SK-N-SH (cell line): ENCODE data around the gene CNOT11. TPM values are rescaled to one million over a fixed set of nuclear protein-coding genes. Genes with fewer than 3 reads are reported as not detected.

Experiments
- CTCF ChIA-PET: fragments of 300-600, 350-600 bp; formaldehyde crosslinking; extraction: SDS; loops from one replicate; lab custom pipeline; 2021; lab: Yijun Ruan, JAX
- POLR2A ChIA-PET: fragments of 350-600 bp; sonication (Branson Sonifier 250); formaldehyde crosslinking; extraction: SDS; loops from one replicate; lab custom pipeline; 2020; ENCODE audit warnings: antibody characterized with exemption, inconsistent platforms; lab: Yijun Ruan, JAX
- DNase-seq: peaks from one replicate; pipeline ENCODE4 v3.0.0; 2012
- H2AFZ ChIP-seq: fragments of 200-600 bp; sonication (generic); 2 replicates; pipeline ENCODE4 v1.8.1; 2016; ENCODE audit warnings: antibody characterized with exemption, mild to moderate bottlenecking, low read depth
- H3F3A ChIP-seq: fragments of 200-600 bp; sonication (generic); replicated peaks from 2 replicates; pipeline ENCODE3; 2016; ENCODE audit warnings: antibody characterized with exemption, mild to moderate bottlenecking; ENCODE audit not compliant: insufficient read depth
- H3K27ac ChIP-seq, 2 experiments: fragments of 200-500 bp in 1 of 2; fragments of 200-600 bp in 1 of 2; sonication (Bioruptor generic) in 1 of 2; sonication (generic), shearing (Covaris generic) in 1 of 2; 2 replicates each; pipeline versions ENCODE4 v1.5.1 to v1.6.1; 2014 to 2016; ENCODE audit warnings: low read depth in 2 of 2, inconsistent platforms in 1 of 2, low read length in 1 of 2, mild to moderate bottlenecking in 1 of 2, mixed read lengths in 1 of 2
- H3K27me3 ChIP-seq: fragments of 200-600 bp; sonication (generic), shearing (Covaris generic); 2 replicates; pipeline ENCODE4 v1.6.1; 2016; ENCODE audit warnings: mixed run types; ENCODE audit not compliant: insufficient read depth
- H3K36me3 ChIP-seq, 2 experiments: fragments of 200-500 bp in 1 of 2; fragments of 200-600 bp in 1 of 2; sonication (Bioruptor generic) in 1 of 2; sonication (generic) in 1 of 2; replicated peaks in 1 of 2; 2 replicates each; pipeline versions ENCODE3 to v1.5.1; 2014 to 2016; ENCODE audit warnings: low read length in 1 of 2, mild to moderate bottlenecking in 1 of 2; ENCODE audit not compliant: insufficient read depth in 2 of 2, control insufficient read depth in 1 of 2
- H3K4me1 ChIP-seq, 2 experiments: fragments of 200-500 bp in 1 of 2; fragments of 200-600 bp in 1 of 2; sonication (Bioruptor generic) in 1 of 2; sonication (generic), shearing (Covaris generic) in 1 of 2; 2 replicates each; pipeline versions ENCODE4 v1.5.1 to v1.6.1; 2014 to 2016; ENCODE audit warnings: low read depth in 1 of 2, low read length in 1 of 2, mixed run types in 1 of 2; ENCODE audit not compliant: insufficient read depth in 2 of 2, control insufficient read depth in 1 of 2
- H3K4me2 ChIP-seq: fragments of 200-600 bp; sonication (generic), shearing (Covaris generic); 2 replicates; pipeline ENCODE4 v1.6.1; 2017; ENCODE audit warnings: mixed run types
- H3K4me3 ChIP-seq, 2 experiments: fragments of 200-500 bp in 1 of 2; fragments of 200-600 bp in 1 of 2; sonication (Bioruptor generic) in 1 of 2; sonication (generic), shearing (Covaris generic) in 1 of 2; 2 replicates each; pipeline versions ENCODE4 v1.5.1 to v1.8.1; 2014 to 2016; ENCODE audit warnings: low read depth in 2 of 2, inconsistent platforms in 1 of 2, low read length in 1 of 2, mild to moderate bottlenecking in 1 of 2, mixed read lengths in 1 of 2, moderate library complexity in 1 of 2
- H3K79me2 ChIP-seq: fragments of 200-600 bp; sonication (generic); 2 replicates; pipeline ENCODE4 v1.8.1; 2017; ENCODE audit warnings: mild to moderate bottlenecking; ENCODE audit not compliant: insufficient read depth
- H3K9ac ChIP-seq: fragments of 200-600 bp; sonication (generic); 2 replicates; pipeline ENCODE4 v1.6.1; 2017; ENCODE audit warnings: mixed run types
- H3K9me2 ChIP-seq: fragments of 200-600 bp; sonication (generic); 2 replicates; pipeline ENCODE4 v1.6.1; 2017; ENCODE audit warnings: mixed run types
- H3K9me3 ChIP-seq: fragments of 200-600 bp; sonication (generic); 2 replicates; pipeline ENCODE4 v1.6.1; 2017; ENCODE audit warnings: mixed run types, mild to moderate bottlenecking, moderate library complexity
- H4K20me1 ChIP-seq: fragments of 200-600 bp; sonication (generic); 2 replicates; pipeline ENCODE4 v1.6.1; 2017; ENCODE audit warnings: mild to moderate bottlenecking, mixed run types; ENCODE audit not compliant: insufficient read depth
- CHD2 ChIP-seq: fragments of 150-350 bp; IDR thresholded peaks from 2 replicates; pipeline ENCODE4 v1.6.1; 2018; ENCODE audit warnings: low read length; ENCODE audit not compliant: partially characterized antibody
- ELF1 ChIP-seq: IDR thresholded peaks from 2 replicates; pipeline ENCODE4 v1.4.0; 2012
- JUND ChIP-seq: IDR thresholded peaks from 2 replicates; pipeline ENCODE4 v1.4.0; 2012
- RAD21 ChIP-seq: IDR thresholded peaks from 2 replicates; pipeline ENCODE4 v1.6.1; 2012; ENCODE audit warnings: mild to moderate bottlenecking, low read length
- RCOR1 ChIP-seq: fragments of 150-350 bp; IDR thresholded peaks from 2 replicates; pipeline ENCODE4 v1.6.1; 2017; ENCODE audit warnings: antibody characterized with exemption, low read length
- SMC3 ChIP-seq: IDR thresholded peaks from 2 replicates; pipeline ENCODE4 v1.6.1; 2012; ENCODE audit warnings: low read depth, low read length, improper control_type of control experiment
- WGBS: methylation state at CpG from one replicate; pipeline ENCODE4 v1.1.6; 2017; ENCODE audit warnings: low lambda C conversion rate; 5-methylcytosine and 5-hydroxymethylcytosine counted together
- polyA plus RNA-seq, 3 experiments: library from polyadenylated mRNA; depleted of rRNA; stranded (reverse); fragments of >200 nt; gene quantifications; 2 replicates each; pipeline ENCODE4 v1.2.3, GENCODE V29; 2012
- TF ChIP-seq, protein P1 (sequence below): fragments of 150-350 bp; IDR thresholded peaks from 2 replicates; pipeline ENCODE4 v1.6.1; 2016; ENCODE audit warnings: mild to moderate bottlenecking, low read depth, low read length
- TF ChIP-seq, protein P2 (sequence below): IDR thresholded peaks from 2 replicates; pipeline ENCODE4; 2012
- TF ChIP-seq, protein P3 (sequence below): IDR thresholded peaks from 2 replicates; pipeline ENCODE4 v1.4.0; 2012; ENCODE audit warnings: low read depth, borderline replicate concordance

CNOT11 gene
- polyA plus RNA-seq, 1 of the 3 experiments (the other 2 are of a cell fraction): 38.4 TPM

DNA sequence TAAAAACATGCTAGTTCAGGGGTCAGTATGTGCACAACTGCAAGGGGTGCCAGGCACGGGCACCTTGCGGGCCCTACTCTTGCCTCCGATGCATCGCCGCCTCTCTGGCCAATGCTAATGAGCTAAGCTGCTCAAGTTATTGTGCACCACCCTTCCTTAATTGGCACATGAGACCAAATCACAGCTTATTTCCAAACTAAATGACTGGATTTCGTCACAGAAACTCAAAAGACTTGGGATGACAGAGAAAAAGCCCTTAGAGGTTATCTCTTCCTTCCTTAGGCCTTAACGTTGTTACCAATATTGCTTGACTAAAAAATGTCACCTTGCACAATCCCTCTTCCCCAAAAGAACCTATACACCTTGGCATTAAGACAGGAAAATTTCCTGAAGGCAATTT lies 48.1 kb downstream of the CNOT11 start:
- POLR2A ChIA-PET: interaction anchor here (1.2 kb wide), 1 partner anchor 48 kb away, joined by 3 read pairs; the partner anchor contains the start of gene CNOT11

DNA sequence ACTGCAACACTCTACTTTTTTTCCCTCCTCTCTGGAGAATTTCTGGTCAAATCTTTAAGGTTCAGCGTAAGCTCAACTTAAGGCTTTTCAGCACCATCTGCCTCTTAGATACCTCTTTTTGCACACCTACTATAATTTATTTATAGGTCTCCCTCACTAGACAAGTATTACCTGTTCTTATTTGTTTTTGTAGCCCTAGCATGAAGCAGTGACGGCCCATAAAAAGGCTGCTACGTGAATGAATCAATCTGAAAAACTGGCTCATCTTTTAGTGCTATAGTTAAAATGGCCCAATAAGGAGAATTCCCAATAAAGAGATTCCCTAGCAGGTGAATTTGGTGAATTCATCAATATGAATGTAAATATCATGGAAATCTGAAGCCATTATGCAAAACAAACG lies 49.3 kb downstream of the CNOT11 start:
- Histone ChIP-seq H2AFZ (no peak overlapping the region), H3F3A (peaks cover 13% of the 10 kb centered on the region), H3K4me3 (no peak overlapping the region), H3K36me3 (peaks cover 0 to 18% of the 10 kb centered on the region in 2 experiments), H3K9me2 (no peaks in the 10 kb centered on the region), H3K9me3 (no peaks in the 10 kb centered on the region), H3K27ac (no peak overlapping the region), H3K9ac (no peak overlapping the region), H4K20me1 (peaks cover 97% of the 10 kb centered on the region), H3K4me2 (no peak overlapping the region), H3K4me1 (peaks cover 12 to 13% of the 10 kb centered on the region in 2 experiments; a peak in 3 of 4 replicates), H3K79me2 (peaks cover 98% of the 10 kb centered on the region), H3K27me3 (no peaks in the 10 kb centered on the region)
- ChIA-PET CTCF (no interaction called here), POLR2A (interaction anchor here (1.2 kb wide), 1 partner anchor 49 kb away, joined by 3 read pairs; the partner anchor contains the start of gene CNOT11)
- TF ChIP-seq, protein P1, sequence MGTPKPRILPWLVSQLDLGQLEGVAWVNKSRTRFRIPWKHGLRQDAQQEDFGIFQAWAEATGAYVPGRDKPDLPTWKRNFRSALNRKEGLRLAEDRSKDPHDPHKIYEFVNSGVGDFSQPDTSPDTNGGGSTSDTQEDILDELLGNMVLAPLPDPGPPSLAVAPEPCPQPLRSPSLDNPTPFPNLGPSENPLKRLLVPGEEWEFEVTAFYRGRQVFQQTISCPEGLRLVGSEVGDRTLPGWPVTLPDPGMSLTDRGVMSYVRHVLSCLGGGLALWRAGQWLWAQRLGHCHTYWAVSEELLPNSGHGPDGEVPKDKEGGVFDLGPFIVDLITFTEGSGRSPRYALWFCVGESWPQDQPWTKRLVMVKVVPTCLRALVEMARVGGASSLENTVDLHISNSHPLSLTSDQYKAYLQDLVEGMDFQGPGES: no peak
- TF ChIP-seq RAD21 (no peak), CHD2 (no peak)
- TF ChIP-seq, protein P2, sequence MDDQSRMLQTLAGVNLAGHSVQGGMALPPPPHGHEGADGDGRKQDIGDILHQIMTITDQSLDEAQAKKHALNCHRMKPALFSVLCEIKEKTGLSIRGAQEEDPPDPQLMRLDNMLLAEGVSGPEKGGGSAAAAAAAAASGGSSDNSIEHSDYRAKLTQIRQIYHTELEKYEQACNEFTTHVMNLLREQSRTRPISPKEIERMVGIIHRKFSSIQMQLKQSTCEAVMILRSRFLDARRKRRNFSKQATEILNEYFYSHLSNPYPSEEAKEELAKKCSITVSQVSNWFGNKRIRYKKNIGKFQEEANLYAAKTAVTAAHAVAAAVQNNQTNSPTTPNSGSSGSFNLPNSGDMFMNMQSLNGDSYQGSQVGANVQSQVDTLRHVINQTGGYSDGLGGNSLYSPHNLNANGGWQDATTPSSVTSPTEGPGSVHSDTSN: no peak
- WGBS: 84% methylated on average over 4 of the region's 4 CpGs
- DNase-seq: no peak

More for the DNA sequence above, 48.1 kb downstream of the CNOT11 start:
- H3K27me3 ChIP-seq: no peaks in the 10 kb centered on the region
- CTCF ChIA-PET: no interaction called here
- TF ChIP-seq JUND: no peak
- TF ChIP-seq, protein P3, sequence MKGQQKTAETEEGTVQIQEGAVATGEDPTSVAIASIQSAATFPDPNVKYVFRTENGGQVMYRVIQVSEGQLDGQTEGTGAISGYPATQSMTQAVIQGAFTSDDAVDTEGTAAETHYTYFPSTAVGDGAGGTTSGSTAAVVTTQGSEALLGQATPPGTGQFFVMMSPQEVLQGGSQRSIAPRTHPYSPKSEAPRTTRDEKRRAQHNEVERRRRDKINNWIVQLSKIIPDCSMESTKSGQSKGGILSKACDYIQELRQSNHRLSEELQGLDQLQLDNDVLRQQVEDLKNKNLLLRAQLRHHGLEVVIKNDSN: no peak
- no peak for TF ChIP-seq ELF1
- no peak for TF ChIP-seq SMC3
- TF ChIP-seq RCOR1: no peak
- TF ChIP-seq, all 33 proteins: peak for 0
- Histone ChIP-seq H3K4me3 (no peak overlapping the region), H3F3A (peaks cover 4% of the 10 kb centered on the region), H4K20me1 (peaks cover 97% of the 10 kb centered on the region), H3K36me3 (peaks cover 0 to 18% of the 10 kb centered on the region in 2 experiments), H3K9me2 (no peaks in the 10 kb centered on the region), H3K9ac (no peak overlapping the region), H3K79me2 (peaks cover 98% of the 10 kb centered on the region), H2AFZ (no peak overlapping the region), H3K9me3 (no peaks in the 10 kb centered on the region), H3K4me1 (peaks cover 5 to 14% of the 10 kb centered on the region in 2 experiments; a peak in 3 of 4 replicates), H3K4me2 (no peak overlapping the region), H3K27ac (no peak overlapping the region)
- WGBS: 71% methylated on average over 7 of the region's 7 CpGs
- DNase-seq: no peak
